HepG2 (cell line): ENCODE measurements around the gene DDX31. TPM values are rescaled to one million over a fixed set of nuclear protein-coding genes. Genes with fewer than 3 reads are reported as not detected.
A peak's percentile ranks its signal among the peaks of the same experiment; 100 is the strongest.

Experiments
- CREM ChIP-seq, 2 experiments: sonication (generic) in 1 of 2; formaldehyde crosslinking in 1 of 2; IDR thresholded peaks; 2 replicates each; pipeline versions ENCODE4 v1.4.0 to v1.6.1; 2016 to 2020; ENCODE audit warnings: antibody characterized with exemption in 1 of 2, mild to moderate bottlenecking in 1 of 2, missing genetic modification reagents in 1 of 2
- FOXO1 ChIP-seq: sonication (generic); formaldehyde crosslinking; IDR thresholded peaks from 2 replicates; pipeline ENCODE4 v1.4.0; 2020; ENCODE audit warnings: missing genetic modification reagents
- GFI1 ChIP-seq: sonication (generic); formaldehyde crosslinking; IDR thresholded peaks from 2 replicates; pipeline ENCODE4 v1.5.0; 2020; ENCODE audit warnings: missing genetic modification reagents, mild to moderate bottlenecking, borderline replicate concordance
- IRF2 ChIP-seq: IDR thresholded peaks from 2 replicates; pipeline ENCODE4 v1.6.1; 2018; ENCODE audit warnings: missing genetic modification reagents, missing compliant biosample characterization
- JDP2 ChIP-seq: sonication (generic); formaldehyde crosslinking; IDR thresholded peaks from 2 replicates; pipeline ENCODE4 v1.8.1; 2022; ENCODE audit warnings: missing genetic modification reagents, borderline replicate concordance
- KDM1A ChIP-seq: IDR thresholded peaks from 2 replicates; pipeline ENCODE4 v1.6.1; 2016; ENCODE audit warnings: missing compliant biosample characterization
- KDM3A ChIP-seq: IDR thresholded peaks from 2 replicates; pipeline ENCODE4 v1.6.1; 2018; ENCODE audit warnings: low read depth, missing compliant biosample characterization
- NCOR1 ChIP-seq: fragments of 200-600 bp; sonication (generic); IDR thresholded peaks from 2 replicates; pipeline ENCODE4 v1.7.0; 2017; ENCODE audit warnings: antibody characterized with exemption, low read length, borderline replicate concordance
- NR1H2 ChIP-seq: sonication (generic); formaldehyde crosslinking; IDR thresholded peaks from 2 replicates; pipeline ENCODE4 v1.8.1; 2022; ENCODE audit warnings: low read depth, missing genetic modification reagents, borderline replicate concordance
- POLR2AphosphoS2 ChIP-seq: IDR thresholded peaks from 2 replicates; pipeline ENCODE4 v1.6.1; 2011; ENCODE audit warnings: low read depth, low read length, improper control_type of control experiment
- REL ChIP-seq: sonication (generic); formaldehyde crosslinking; conservative IDR thresholded peaks from 2 replicates; pipeline ENCODE4 v1.8.0; 2022; ENCODE audit warnings: mild to moderate bottlenecking, missing genetic modification reagents, moderate library complexity
- SIN3B ChIP-seq: fragments of 150-350 bp; IDR thresholded peaks from 2 replicates; pipeline ENCODE4 v1.6.1; 2014; ENCODE audit warnings: low read length
- TBX3 ChIP-seq: fragments of 450-650 bp; IDR thresholded peaks from 2 replicates; pipeline ENCODE4 v1.6.1; 2017; ENCODE audit warnings: antibody characterized with exemption, mild to moderate bottlenecking, inconsistent platforms, borderline replicate concordance
- ZNF317 ChIP-seq: sonication (generic); formaldehyde crosslinking; IDR thresholded peaks from 2 replicates; pipeline ENCODE4 v1.5.0; 2020; ENCODE audit warnings: mild to moderate bottlenecking, missing genetic modification reagents
- ZNF382 ChIP-seq: sonication (generic); formaldehyde crosslinking; IDR thresholded peaks from 2 replicates; pipeline ENCODE4 v1.5.0; 2020; ENCODE audit warnings: missing genetic modification reagents, mild to moderate bottlenecking, borderline replicate concordance
- ZNF468 ChIP-seq: sonication (generic); formaldehyde crosslinking; IDR thresholded peaks from 2 replicates; pipeline ENCODE4 v1.8.0; 2022; ENCODE audit warnings: mild to moderate bottlenecking, moderate library complexity, missing genetic modification reagents
- ZNF574 ChIP-seq: sonication (generic); formaldehyde crosslinking; IDR thresholded peaks from 2 replicates; pipeline ENCODE4 v1.4.0; 2020; ENCODE audit warnings: missing genetic modification reagents
- ZNF597 ChIP-seq: sonication (generic); formaldehyde crosslinking; IDR thresholded peaks from 2 replicates; pipeline ENCODE4 v1.5.0; 2020; ENCODE audit warnings: missing genetic modification reagents
- ZNF678 ChIP-seq: sonication (generic); formaldehyde crosslinking; IDR thresholded peaks from 2 replicates; pipeline ENCODE4 v1.4.0; 2020; ENCODE audit warnings: mild to moderate bottlenecking, missing genetic modification reagents
- polyA plus RNA-seq, 8 experiments: library from polyadenylated mRNA; depleted of rRNA in 3 of 8; stranded (reverse) in 7 of 8; unstranded in 1 of 8; fragments of >200 nt; fragmentation: Illumina TruSeq in 4 of 8; extraction: Trizol in 4 of 8; gene quantifications; 2 replicates each; pipeline versions ENCODE4 v1.2.1 to v1.2.3, GENCODE V29; 2011 to 2016; ENCODE audit warnings: low read depth in 4 of 8, missing spikeins in 1 of 8, mixed read lengths in 1 of 8; ENCODE audit not compliant: insufficient read depth in 1 of 8
- total RNA-seq, 5 experiments: library from RNA; depleted of rRNA; stranded (reverse); fragments of >200 nt; fragmentation: Illumina TruSeq; extraction: Trizol; gene quantifications; 2 replicates each; pipeline ENCODE4 v1.2.3, GENCODE V29; 2016; ENCODE audit warnings: low read depth in 1 of 5
- TF ChIP-seq, protein P1 (sequence below): sonication (generic); formaldehyde crosslinking; IDR thresholded peaks from 2 replicates; pipeline ENCODE4 v1.4.0; 2020; ENCODE audit warnings: mild to moderate bottlenecking, missing genetic modification reagents
- TF ChIP-seq, protein P2 (sequence below): sonication (generic); formaldehyde crosslinking; IDR thresholded peaks from 2 replicates; pipeline ENCODE4 v1.5.0; 2020; ENCODE audit warnings: mild to moderate bottlenecking, missing genetic modification reagents

Gene DDX31
- total and polyA plus RNA-seq, 2 of the 13 experiments (the other 11 are each of a cell fraction or from before 2014, with no cell fraction given) = 11.4 to 16.3 TPM

DNA sequence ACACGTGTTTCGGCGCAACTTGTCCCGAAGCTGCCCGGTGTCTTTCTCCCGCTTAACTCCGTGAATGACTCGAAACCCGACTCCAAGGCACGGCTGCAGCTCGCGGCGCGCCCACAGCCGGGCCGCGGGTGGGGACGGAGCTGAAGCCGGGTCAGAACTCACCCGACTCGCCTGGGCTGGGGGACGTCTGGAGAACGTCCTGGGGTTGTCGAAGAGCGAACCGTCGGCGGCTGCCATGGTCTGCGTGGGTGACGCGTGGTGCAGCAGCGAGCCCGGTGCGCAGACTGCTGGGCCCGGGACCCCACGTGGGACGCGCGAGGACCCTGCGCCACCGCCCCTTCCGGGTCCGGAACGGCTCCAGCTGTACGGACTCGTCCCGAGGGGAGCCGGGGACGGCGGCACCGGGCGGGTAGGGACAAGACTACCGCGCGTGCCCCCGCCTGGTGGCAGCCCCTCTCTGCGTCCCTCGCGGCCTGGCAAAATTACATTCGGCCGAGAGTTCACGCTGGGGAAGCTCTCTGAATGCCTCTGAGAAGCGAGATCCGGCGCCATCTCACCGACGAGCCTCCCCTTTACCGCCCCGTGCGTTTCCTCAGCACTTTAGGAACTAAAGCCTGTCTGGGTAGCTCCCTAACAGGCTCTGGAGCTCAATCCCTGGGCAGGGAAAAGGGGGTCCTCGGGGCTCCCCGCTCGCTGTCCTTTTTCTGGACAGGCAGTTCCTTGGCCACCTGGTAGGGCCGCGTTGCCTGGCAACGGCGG is at the start of gene DDX31 (continued):
- no peak for TF ChIP-seq POLR2AphosphoS2
- TF ChIP-seq ZNF597 = no peak
- peak; percentile 97; the same call in 1 of the 2 replicates for TF ChIP-seq ZNF468
- peak; percentile 64; the same call in 1 of the 2 replicates for TF ChIP-seq GFI1 (CRISPR knock-in tag)
- TF ChIP-seq ZNF382 (CRISPR knock-in tag) = no peak
- TF ChIP-seq REL (CRISPR knock-in tag) = peak; percentile 62; the same call in 1 of the 2 replicates
- TF ChIP-seq TBX3 = no peak
- TF ChIP-seq FOXO1 (CRISPR knock-in tag) = no peak
- TF ChIP-seq SIN3B = no peak
- TF ChIP-seq NCOR1 = no peak
- TF ChIP-seq ZNF678 (CRISPR knock-in tag) = peak; percentile 81; the same call in 1 of the 2 replicates
- peak; percentile 23 for TF ChIP-seq CREM (IDR thresholded peaks at IDR 0.05)
- no peak for TF ChIP-seq CREM (CRISPR knock-in tag; IDR thresholded peaks at IDR 0.05)
- TF ChIP-seq JDP2 (CRISPR knock-in tag) = peak; percentile 59; the same call in 1 of the 2 replicates
- 0 out of 2 replicates have a peak, but pooled peaks have one; percentile 36 for TF ChIP-seq KDM1A (CRISPR knock-in tag)
- TF ChIP-seq, protein P1, sequence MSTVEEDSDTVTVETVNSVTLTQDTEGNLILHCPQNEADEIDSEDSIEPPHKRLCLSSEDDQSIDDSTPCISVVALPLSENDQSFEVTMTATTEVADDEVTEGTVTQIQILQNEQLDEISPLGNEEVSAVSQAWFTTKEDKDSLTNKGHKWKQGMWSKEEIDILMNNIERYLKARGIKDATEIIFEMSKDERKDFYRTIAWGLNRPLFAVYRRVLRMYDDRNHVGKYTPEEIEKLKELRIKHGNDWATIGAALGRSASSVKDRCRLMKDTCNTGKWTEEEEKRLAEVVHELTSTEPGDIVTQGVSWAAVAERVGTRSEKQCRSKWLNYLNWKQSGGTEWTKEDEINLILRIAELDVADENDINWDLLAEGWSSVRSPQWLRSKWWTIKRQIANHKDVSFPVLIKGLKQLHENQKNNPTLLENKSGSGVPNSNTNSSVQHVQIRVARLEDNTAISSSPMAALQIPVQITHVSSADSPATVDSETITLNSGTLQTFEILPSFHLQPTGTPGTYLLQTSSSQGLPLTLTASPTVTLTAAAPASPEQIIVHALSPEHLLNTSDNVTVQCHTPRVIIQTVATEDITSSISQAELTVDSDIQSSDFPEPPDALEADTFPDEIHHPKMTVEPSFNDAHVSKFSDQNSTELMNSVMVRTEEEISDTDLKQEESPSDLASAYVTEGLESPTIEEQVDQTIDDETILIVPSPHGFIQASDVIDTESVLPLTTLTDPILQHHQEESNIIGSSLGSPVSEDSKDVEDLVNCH (CRISPR knock-in tag) = 0 out of 2 replicates have a peak, but pooled peaks have one; percentile 67
- TF ChIP-seq, protein P2, sequence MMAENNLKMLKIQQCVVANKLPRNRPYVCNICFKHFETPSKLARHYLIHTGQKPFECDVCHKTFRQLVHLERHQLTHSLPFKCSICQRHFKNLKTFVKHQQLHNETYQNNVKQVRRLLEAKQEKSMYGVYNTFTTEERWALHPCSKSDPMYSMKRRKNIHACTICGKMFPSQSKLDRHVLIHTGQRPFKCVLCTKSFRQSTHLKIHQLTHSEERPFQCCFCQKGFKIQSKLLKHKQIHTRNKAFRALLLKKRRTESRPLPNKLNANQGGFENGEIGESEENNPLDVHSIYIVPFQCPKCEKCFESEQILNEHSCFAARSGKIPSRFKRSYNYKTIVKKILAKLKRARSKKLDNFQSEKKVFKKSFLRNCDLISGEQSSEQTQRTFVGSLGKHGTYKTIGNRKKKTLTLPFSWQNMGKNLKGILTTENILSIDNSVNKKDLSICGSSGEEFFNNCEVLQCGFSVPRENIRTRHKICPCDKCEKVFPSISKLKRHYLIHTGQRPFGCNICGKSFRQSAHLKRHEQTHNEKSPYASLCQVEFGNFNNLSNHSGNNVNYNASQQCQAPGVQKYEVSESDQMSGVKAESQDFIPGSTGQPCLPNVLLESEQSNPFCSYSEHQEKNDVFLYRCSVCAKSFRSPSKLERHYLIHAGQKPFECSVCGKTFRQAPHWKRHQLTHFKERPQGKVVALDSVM (CRISPR knock-in tag) = peak; percentile 41; the same call in 1 of the 2 replicates
- TF ChIP-seq KDM3A (CRISPR knock-in tag) = no peak; the same call in 1 of the 2 replicates
- TF ChIP-seq ZNF574 (CRISPR knock-in tag) = peak; percentile 86
- TF ChIP-seq NR1H2 = peak; percentile 96; the same call in 1 of the 2 replicates
- peak; percentile 84 for TF ChIP-seq ZNF317 (CRISPR knock-in tag)
- TF ChIP-seq IRF2 (CRISPR knock-in tag) = peak; percentile 50
